ENCODE results near the gene SLC39A13.

The SLC39A13 gene

DNA sequence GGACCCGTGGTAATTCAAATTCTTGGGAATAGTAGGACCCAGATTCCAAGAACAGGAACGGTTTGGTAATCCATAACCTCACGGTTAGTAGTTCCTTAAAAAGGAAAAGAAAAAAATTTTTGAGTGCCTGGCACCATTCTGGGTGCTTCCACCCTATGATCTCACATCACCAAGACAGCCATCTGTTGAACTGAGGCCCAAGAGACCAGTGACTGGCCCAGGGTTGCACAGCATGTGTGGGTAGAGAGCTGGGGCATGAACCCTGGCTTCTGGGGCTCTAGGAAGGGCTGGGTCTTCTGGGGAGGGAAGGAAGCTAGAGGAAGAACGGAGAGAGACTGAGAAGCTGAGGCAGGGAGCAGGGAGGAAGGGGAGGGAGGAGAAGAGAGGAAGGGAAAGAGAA is 25.3 kb upstream of the SLC39A13 start:
- DNase-seq (ENCODE audit: low read depth in 3 of 3, low spot score in 1 of 3): no peak

DNA sequence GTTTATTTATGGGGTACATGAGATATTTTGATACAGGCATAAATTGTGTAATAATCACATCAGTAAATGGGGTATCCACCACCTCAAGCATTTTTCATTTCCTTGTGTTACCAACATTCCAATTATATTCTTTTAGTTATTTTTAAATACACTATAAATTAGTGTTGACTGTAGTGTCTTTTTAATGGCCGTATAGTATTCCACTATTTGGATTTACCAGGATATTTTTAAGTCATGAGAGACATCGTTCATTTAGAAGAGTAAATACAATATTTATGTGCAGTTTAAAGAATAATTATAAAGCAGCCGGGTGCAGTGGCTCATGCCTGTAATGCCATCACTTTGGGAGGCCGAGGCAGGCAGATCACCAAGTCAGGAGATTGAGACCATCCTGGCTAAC is 23.9 kb upstream of the SLC39A13 start:
- no peak for DNase-seq (ENCODE audit: low read depth in 3 of 3, low spot score in 1 of 3)

DNA sequence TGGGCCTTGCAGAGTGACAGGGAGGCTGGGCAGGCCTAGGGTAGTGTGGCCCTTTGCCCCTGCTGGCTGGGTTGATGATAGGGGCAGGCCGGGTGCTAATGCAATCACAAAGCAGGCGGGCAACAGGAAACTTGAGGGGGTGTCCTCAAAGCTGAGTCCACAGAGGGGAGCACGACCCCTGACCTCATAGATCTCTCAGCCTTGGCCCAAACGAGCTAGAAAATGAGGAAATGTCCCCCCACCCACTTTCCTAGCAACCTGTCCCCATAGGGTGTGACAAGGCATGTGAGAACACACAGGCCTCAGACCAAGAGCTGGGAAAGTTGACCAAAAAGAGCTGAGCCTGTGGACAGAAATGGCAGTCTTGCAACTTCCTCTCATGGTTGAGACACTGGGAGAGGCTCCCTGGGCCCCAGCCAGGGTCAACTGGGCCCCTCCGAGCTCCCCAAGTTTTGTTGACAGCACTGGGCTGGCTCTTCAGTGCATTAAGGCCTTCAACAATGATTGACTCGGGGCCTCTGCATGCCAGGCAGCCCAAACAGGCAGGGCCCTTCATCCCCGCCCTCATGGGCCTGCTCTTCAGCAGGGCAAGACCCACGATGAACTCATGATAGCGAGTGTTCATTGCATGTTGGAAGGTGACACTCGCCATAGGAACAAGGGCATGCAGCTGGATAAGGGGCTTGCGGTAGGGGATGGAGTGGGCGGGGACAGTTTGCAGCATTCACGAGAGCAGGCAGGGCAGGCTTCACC is 20.3 kb upstream of the SLC39A13 start:
- DNase-seq (ENCODE audit: low read depth in 3 of 3, low spot score in 1 of 3): no peak

DNA sequence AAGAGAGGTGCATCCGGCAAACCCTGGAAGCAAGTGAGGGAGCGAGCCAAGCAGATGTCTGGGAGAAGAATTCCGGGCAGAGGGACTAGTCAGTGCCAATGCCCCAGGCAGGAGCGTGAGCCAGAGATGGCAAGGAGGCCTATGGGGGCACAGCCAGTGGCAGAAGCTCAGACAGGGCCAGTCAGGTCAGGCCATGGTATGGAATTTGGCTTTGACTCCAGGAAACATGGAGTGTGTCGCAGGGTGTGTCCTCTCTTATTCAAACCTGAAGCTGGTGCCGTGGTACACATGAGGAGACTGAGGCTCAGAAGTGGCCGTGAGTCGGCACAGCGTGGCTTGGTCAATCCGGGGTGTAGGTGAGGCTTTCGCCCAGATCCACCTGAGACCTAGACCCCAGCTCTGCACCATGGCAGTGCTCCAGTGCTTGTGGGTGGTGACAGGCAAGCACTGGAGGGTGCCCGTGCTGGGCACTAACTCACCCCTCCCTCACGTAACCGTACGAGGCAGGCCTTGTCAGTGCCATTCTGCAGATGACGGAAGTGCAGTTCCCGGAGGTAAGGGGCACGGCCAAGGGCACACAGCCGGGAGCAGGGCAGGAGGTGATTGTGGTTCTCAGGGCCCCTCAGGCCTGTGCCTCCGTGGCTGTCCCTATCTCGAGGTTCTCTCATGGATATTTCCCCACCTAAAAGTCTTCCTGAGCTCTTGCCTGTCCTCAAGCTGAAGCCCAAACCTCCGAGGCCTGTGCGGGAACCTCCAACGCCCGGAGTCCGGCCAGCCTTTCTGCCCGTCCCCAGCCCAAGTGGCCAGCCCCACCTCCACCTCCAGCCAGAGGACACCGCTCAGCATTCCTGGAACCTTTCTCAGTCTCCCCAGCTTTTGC is 19.5 kb upstream of the SLC39A13 start:
- DNase-seq (ENCODE audit: low read depth in 3 of 3, low spot score in 1 of 3): no peak

DNA sequence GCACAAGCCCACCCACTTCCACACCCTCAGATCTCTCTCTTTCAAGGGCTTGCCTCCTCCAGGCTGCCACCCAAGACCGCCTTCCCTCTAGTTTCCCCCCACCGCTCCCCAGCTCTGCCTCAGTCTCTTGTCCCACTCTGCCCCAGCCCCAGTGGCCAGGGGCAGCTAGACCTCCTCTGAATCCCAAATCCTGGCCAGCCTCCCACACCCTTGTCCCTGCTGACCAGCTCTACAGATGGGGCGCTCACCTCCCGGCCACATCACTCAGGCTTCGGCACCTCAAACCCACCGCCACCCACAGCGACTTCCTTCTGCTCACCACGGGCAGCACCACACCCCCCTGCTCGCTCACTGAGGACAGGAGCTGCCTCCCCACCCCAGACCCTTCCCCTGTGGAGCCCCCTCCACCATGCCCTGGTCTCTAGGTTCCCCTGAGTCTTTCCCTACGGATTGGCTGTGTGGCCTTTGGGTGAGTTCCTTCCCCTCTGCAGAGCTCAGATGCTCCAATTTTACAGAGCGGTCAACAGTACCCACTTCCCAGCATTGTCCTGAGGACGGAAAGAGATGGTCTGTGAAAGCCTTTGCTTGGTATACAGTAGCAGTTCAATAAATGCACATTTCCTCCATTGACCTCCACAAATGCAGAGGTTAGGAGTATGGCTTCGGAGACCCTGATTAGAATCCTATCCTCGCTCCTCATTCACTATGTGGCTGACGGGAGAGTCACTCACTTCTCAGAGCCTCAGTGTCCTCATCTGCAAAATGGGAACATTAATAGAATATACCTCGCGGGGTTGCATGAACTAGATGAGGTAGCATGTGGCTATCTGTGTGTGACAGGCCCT is 18.6 kb upstream of the SLC39A13 start:
- DNase-seq (ENCODE audit: low read depth in 3 of 3, low spot score in 1 of 3): no peak

DNA sequence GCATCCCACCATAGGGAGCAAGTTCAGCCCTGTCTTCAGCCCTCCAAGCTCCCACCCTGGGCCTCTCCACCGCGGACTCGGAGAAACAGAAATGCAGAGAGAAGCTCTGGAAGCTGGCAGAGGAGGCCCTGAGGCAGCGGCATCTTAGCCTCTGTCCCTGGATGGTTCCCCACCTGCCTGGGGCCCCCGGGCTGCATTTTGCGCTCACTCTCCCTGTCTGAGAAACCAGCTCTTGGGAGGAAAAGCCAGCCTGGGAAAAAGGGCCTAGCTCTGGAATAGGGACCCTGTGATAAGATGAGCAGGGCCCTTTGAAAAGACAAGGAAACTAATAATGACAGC is 18.0 kb upstream of the SLC39A13 start:
- no peak for DNase-seq (ENCODE audit: low read depth in 3 of 3, low spot score in 1 of 3)

DNA sequence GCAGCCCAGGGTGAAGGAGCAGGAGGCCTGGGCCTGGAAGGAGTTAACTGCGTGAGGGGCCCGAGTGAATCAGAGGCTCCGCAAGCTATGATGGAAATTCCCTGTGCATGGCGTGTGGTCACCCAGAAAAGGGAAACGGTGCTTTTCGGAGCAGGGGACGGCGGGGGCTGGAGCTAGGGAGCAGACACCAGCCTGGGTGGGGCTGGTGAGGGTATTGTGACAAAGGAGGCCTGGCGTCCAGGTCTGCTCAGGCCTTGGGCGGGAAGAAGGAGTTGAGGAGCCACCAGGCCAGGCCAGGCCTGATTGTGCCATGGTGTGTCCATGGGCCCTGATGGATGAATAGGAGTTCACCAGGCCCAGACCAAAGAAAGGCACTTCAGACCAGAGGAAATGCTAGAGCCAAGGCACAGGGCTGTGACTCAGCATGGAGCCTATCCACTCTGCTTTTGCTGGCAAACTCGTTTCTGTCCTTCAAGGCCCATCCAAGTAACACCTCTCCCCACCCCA is 17.3 kb upstream of the SLC39A13 start:
- no peak for DNase-seq (ENCODE audit: low read depth in 3 of 3, low spot score in 1 of 3)

DNA sequence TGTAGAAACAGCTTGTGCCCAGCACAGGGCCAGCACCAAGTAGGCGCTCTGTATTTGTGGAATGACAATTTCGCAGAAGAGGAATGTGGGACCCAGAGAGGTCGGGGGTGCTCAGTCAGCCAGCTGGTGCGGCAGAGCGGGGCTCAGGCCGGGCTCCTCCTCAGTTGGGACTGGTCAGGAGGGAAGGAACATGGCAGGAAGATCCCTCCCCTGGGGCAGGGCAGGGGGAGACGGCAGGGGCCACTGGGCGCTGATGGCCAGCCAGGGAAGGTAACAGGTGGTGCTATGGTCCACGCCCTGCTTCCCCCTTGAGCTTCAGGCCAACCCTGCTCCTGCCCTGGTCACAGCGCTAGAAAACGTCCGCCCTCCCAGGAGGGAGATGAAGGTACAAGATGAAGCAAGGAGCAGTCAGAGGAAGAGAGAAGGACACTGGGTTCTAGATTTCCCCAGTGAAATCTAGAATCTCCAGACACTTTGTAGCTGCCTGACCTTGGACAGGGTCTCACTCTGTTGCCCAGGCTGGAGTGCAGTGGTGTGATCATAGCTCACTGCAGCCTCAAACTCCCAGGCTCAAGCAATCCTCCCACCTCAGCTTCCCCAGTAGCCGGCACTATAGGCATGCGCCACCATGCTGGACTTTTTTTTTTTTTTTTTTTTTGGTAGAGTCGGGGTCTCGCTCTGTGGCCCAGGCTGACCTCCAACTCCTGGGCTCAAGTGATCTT is 16.5 kb upstream of the SLC39A13 start:
- DNase-seq (ENCODE audit: low read depth in 3 of 3, low spot score in 1 of 3): no peak

DNA sequence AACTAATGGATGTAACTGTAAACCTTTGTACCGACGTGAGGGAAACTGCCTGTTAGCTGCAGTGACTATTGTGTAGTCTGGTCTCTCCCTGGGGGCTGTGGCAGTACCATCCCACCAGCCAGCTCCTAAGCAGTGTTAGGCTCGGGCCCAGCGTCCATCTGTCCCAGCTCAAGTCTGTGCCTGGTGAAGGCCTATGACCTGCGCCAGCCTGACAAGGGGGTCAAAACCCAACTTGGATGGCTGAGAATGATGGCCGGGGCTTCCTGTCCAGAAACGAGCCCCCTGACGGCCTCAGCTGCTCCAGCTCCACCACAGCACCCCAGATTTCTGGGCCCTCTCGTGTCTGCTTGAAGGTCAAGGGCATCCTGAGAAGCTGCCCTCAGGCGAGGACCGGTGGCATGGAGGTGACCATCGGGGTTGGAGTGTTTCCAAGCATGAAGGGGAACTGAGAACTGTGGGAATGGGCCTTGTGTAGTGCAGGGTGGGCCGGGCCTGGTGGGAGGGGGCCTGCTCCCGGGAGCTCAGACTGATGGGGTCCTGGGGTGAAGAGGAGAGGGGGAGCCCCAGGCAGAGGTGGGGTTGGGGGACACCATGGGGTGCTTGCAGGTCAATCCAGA is 15.7 kb upstream of the SLC39A13 start:
- no peak for DNase-seq (ENCODE audit: low read depth in 3 of 3, low spot score in 1 of 3)

DNA sequence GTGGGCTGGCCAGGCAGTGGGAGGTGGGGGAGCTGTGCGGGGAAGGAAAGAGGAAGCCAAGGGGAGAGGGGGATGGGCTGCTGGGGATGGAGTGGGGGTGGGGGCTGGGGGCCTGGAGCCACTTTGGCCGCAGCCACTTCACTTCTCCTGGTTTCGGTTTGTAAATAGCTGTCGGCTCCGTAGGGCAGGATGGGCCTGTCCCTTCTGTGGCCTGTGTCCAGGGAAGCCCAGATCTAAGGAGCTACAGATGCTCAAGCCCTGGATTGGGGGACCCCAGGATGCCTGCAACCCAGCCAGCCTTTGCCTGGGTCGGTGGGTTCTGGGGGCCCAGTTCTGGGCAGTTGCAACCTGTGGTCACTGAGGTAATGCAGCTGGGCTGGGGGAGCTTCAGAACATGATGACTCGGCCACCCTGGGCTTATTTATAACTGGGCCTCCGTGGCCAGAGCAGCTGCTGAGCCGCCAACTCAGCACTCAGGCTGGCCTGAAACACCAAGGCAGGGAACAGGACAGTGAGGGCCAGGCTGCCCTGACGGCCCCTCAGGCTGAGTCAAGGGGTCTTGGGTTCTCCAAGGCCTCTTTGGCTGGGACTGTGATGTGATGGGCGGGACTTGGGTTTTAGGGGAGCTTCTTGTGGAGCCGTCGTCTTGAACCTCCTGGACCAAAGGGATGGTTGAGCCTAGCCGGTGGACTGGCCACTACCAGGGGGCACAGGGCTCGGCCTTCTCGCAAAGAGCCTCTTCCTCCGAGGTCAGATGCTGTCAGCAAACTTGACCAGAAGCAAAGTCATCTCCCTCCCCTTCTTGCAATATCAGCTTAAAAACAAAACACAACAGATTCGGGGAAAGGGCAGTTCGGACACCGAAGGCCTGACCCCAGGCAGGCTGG is 15.0 kb upstream of the SLC39A13 start:
- DNase-seq (ENCODE audit: low read depth in 3 of 3, low spot score in 1 of 3): no peak

DNA sequence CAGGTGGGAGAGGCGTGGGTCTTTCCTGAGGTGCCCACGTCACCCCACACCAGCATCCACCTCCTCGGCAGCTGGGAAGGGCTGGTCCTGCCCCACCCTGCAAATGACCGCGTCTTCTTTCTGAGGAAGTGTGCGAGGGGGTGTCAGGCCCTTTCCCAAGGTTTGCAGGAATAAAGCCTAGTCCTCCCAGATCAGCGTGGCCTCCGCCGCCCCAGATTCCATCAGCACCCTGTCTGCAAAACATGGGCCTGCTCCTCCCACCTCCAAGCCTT is 14.4 kb upstream of the SLC39A13 start:
- DNase-seq (ENCODE audit: low read depth in 3 of 3, low spot score in 1 of 3): no peak

DNA sequence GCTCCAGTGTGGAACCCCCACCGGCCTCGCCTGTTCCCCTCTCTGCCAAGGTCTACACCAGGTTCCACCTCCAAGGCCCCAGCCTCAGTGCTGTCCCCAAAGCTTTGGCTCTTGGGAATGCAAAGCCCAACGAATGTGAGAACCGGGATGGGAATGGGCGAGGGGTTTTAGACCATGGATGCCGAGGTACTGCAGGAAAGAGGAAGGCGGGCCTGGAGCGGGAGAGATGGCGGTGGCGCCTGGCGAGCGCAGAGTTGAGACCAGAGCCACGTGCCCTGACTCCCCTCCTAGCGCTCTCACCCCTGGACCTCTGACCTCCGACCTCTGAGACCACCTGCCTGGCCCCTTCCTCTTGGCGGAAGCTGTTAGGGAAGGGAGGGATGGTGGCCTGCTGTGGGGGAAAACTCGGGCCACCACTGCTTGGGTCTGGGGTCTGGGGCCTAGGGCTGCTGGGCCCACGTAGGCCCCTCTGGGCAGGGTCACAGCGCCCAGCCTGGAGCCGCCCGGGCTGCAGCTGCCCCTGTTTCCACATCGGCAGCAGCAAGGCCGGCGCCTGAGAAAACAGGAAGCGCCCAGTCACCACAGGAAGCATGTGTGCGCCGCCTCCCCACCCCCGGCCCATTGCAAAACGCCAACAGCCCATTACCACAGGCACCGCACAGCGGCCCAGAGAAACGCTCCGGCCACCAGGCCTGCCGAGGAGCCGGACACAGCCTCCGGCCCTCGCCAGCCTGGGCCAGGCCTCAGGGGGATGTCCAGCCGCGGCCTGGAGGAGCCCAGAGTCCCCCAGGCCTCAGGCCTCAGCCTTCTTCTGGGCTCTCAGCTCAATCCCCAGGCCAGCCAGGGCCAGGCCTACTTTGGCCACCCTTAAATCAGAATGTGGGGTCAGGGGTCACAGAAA is 13.8 kb upstream of the SLC39A13 start:
- DNase-seq (ENCODE audit: low read depth in 3 of 3, low spot score in 1 of 3): peak; percentile 32 to 39 (median 38)

DNA sequence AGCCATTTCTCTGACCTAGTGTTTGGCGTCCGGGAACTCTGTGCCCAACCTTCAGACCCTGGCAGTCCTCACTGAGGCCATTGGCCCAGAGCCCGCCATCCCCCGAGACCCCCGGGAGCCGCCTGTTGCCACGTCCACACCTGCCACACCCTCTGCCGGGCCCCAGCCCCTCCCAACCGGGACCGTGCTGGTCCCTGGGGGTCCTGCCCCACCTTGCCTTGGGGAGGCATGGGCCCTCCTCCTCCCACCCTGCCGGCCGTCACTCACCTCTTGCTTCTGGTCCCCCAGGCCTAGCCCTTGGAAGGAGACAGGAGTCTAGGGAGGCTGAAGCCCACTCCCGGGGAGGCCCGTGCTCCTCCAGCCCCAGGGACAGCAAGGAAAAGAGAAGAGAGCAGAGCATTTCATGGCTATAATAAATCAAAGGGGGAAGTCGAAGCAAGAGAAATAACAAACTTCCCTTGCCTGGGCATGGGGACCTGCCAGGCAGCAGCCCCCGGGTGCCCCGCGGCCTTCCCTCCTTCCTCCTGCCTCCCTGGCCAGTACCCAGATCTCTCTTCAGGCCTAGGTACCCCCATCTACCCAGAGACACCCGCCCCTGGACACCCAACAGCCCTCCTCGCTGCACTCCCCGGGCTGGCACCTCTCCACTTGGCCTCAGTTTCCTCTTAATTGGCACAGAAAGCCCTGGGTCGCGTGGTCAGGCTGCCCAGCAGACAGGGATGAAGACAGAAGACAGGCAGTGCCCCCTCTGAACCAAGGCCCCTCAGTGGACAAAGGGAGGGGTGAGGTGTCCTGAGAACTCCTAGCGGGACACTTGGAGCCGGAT is 13.0 kb upstream of the SLC39A13 start:
- no peak for DNase-seq (ENCODE audit: low read depth in 3 of 3, low spot score in 1 of 3)

DNA sequence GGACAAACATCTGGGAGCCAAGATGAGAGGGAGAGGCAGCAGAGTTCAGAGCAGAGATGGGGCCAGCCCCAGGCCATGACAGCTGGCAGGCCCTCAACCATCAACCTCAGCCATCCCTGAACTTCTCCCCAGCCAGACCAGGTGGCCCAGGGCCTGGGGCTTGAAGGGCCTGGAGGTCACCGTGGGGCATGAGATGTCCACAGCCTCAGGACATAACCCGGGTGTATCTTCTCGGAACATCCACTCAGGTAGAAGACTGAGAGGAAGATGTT is 12.4 kb upstream of the SLC39A13 start:
- no peak for DNase-seq (ENCODE audit: low read depth in 3 of 3, low spot score in 1 of 3)

DNA sequence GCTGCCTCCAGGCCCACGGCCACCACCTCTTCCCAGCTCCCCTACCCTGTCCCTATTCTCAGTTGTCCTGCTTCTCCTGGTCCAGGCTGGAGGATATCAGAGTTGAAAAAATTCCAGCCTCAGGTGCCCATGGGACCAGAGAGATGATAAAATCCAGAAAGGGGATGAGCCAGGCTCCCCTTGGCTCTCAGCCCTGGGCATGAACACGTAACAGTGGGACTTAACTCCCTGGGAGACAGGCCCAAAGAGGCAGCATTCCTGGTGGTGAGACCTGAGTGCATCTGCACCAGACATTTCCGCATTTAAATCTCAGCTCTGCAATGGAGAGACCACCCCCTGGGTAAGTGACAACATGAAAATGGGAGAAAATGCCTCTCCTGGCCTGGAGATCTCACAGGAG is 10.4 kb upstream of the SLC39A13 start:
- DNase-seq (ENCODE audit: low read depth in 3 of 3, low spot score in 1 of 3): no peak

DNA sequence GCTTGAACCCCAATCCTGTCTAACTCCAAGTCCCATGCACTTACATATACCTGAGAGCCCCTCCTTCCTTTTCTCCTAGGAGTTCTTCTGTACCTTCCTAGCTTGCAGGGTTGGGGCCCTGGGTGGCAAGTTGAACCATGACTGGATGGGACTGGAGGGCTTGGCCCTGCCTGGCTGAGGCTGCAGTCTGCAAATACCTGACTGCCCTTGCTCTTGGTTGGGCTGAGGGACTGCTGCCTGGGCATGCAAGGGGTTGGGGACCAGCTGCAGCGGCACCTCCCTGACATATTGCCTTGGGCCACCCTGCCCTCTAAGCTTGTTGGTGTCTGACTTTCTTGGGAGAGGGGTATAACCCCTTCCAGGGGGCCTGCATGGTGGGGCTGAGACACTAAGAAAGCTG is 9.8 kb upstream of the SLC39A13 start:
- DNase-seq (ENCODE audit: low read depth in 3 of 3, low spot score in 1 of 3): no peak

DNA sequence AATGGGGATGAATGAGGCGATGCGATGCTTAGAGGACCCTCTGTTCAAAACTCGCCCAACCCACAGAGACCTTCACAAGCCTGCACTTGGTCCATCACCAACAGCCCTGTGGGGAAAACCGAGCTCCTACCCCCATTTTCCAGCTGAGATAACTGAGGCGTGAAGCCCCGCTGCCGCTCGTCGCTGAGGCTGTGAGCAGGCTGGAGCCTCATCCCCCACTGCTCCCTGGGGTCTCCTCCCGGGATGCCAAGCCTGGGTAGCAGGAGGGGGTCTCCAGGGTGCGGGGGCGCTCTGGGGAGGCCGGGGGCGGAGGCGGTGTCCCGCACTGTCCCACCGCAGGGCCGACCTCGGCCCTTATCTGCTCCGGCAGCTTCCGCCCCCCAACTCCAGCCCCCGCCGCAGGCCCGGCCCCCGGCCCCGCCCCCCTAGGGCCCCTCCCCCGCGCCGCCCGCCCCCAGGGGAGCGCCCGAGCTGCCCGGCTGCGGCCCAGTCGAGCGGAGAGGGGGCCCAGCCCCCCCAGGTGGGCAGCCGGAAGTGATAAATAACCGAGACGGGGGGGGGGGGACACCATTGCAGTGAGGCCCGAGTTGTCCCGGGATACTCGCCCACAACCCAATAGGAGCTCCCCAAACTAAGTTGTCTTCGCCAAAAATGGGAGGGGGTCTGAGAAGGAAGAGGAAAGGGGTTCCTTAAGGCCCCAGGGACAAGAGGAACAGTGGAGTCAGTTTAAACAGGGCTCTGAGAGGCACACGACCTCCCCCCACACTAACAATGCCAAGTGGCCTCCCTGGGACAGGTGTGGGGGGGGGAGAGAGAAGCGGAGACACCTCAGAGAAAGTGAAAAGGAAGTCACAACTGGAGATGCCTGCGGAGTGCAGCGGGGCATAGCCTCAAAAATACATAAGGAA is 8.3 kb upstream of the SLC39A13 start:
- DNase-seq (ENCODE audit: low read depth in 3 of 3, low spot score in 1 of 3): no peak

Measured in stimulated activated CD4-positive, alpha-beta T cell treated with anti-CD3 and anti-CD28 coated beads, TNF-alpha, amount 100 ng/mL, for 1 hour (primary cell).